ENCODE data around the gene RUNX2. TPM values are rescaled to one million over a fixed set of nuclear protein-coding genes. Genes with fewer than 3 reads are reported as not detected.
A peak's percentile ranks its signal among the peaks of the same experiment; 100 is the strongest.

The RUNX2 gene
- total and polyA plus RNA-seq, 2 donors (not counting 1 experiment from before 2014, with no cell fraction given), result 1.3 to 2.4 TPM

DNA sequence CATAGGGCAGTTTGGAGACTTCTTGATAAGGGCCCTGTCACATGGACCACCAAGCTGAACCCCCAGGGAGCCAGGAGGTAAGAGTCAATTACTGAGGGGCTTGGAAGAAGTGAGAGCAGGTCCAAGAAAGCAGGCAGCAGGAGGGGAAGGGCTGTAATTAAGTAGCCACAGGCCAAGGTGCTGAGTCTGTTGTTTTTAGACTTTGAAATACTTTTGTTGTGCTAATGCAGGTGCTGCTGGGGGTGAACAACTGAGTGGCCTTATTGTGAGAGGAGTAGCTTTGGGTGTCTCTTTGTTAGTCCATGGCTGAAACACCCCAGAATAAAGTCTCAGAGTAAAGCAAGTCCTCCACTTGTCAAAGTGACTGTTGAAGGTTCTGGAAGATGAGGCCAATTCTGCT is 316.6 kb downstream of the RUNX2 start:
- Histone ChIP-seq H3K27ac (ENCODE audit: low read length in 2 of 2) (no peak overlapping the region), H4K20me1 (ENCODE audit: control insufficient read depth, insufficient read depth, low read length, poor library complexity, severe bottlenecking) (no peaks in the 10 kb centered on the region), H3K4me1 (ENCODE audit: control insufficient read depth in 2 of 2, insufficient read depth in 2 of 2, low read length in 2 of 2) (peaks cover 7 to 8% of the 10 kb centered on the region in 2 donors), H3K9ac (ENCODE audit: low read length) (no peak overlapping the region), H3K4me2 (replicated peaks; ENCODE audit: low read depth, low read length, poor library complexity, severe bottlenecking) (no peak overlapping the region), H3K36me3 (replicated peaks in 1 of 2; ENCODE audit: control extremely low read depth in 1 of 2, control insufficient read depth in 1 of 2, extremely low read depth in 1 of 2, insufficient read depth in 2 of 2, low read length in 1 of 2) (no peaks in the 10 kb centered on the region), H3K27me3 (replicated peaks in 1 of 4; ENCODE audit: control extremely low read depth in 1 of 4, control insufficient read depth in 3 of 4, insufficient read depth in 4 of 4, low read length in 3 of 4) (peaks cover 0 to 4% (median 2%) of the 10 kb centered on the region in 4 experiments), H3K4me3 (ENCODE audit: control extremely low read depth in 1 of 5, extremely low read depth in 1 of 5, insufficient read depth in 1 of 5, low read depth in 2 of 5, low read length in 4 of 5) (no peak overlapping the region), H2AFZ (ENCODE audit: insufficient read depth, low read depth, low read length, poor library complexity, severe bottlenecking) (no peak overlapping the region), H3K9me3 (ENCODE audit: control extremely low read depth in 1 of 3, control insufficient read depth in 2 of 3, insufficient read depth in 1 of 3, low read length in 2 of 3) (peaks cover 0 to 3% (median 0%) of the 10 kb centered on the region in 3 donors), H3K79me2 (ENCODE audit: control insufficient read depth, insufficient read depth, low read length) (no peaks in the 10 kb centered on the region)
- Mint-ChIP-seq H3K9me3 (ENCODE audit: insufficient read depth) (no peaks in the 10 kb centered on the region), H3K27ac (no peak overlapping the region), H3K4me3 (no peak overlapping the region), H3K4me1 (peaks cover 14% of the 10 kb centered on the region), H3K27me3 (no peaks in the 10 kb centered on the region)
- TF ChIP-seq, protein P1, sequence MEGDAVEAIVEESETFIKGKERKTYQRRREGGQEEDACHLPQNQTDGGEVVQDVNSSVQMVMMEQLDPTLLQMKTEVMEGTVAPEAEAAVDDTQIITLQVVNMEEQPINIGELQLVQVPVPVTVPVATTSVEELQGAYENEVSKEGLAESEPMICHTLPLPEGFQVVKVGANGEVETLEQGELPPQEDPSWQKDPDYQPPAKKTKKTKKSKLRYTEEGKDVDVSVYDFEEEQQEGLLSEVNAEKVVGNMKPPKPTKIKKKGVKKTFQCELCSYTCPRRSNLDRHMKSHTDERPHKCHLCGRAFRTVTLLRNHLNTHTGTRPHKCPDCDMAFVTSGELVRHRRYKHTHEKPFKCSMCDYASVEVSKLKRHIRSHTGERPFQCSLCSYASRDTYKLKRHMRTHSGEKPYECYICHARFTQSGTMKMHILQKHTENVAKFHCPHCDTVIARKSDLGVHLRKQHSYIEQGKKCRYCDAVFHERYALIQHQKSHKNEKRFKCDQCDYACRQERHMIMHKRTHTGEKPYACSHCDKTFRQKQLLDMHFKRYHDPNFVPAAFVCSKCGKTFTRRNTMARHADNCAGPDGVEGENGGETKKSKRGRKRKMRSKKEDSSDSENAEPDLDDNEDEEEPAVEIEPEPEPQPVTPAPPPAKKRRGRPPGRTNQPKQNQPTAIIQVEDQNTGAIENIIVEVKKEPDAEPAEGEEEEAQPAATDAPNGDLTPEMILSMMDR (IDR thresholded peaks at IDR 0.05), result no peak
- TF ChIP-seq EZH2 (IDR thresholded peaks at IDR 0.05; ENCODE audit: borderline replicate concordance, insufficient read depth, low read depth, low read length, poor library complexity, severe bottlenecking), result no peak
- ATAC-seq (ENCODE audit: low read depth) (no peak), DNase-seq (no peak)
- intact Hi-C loops (cut with micrococcal nuclease), result no loop called here
- ChIA-PET POLR2A (no interaction called here), CTCF (no interaction called here)

DNA sequence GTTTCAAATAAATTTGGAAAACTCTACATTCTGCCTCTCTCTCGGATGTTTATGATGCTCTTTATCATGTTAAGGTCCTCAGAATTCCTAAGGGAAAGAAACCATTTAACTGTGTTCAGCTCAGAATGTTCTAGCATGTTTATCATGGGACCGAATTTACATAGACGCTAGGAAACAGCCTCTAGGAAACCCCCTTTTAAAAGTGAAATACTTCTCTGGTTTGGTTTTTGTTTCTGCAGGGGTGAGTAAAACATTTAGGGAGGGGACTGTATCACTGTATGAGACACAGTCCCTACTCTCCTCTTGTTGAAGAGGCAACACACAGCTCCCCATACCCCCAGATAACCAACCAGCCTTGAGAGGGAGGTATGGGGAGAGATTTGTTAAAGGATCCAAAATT is 317.2 kb downstream of the RUNX2 start:
- H3K36me3 ChIP-seq (replicated peaks in 1 of 2; ENCODE audit: control extremely low read depth in 1 of 2, control insufficient read depth in 1 of 2, extremely low read depth in 1 of 2, insufficient read depth in 2 of 2, low read length in 1 of 2), result no peaks in the 10 kb centered on the region
- peaks cover 0 to 4% (median 2%) of the 10 kb centered on the region in 4 experiments for H3K27me3 ChIP-seq (replicated peaks in 1 of 4; ENCODE audit: control extremely low read depth in 1 of 4, control insufficient read depth in 3 of 4, insufficient read depth in 4 of 4, low read length in 3 of 4)
- H3K4me1 ChIP-seq (ENCODE audit: control insufficient read depth in 2 of 2, insufficient read depth in 2 of 2, low read length in 2 of 2), result peaks cover 7 to 8% of the 10 kb centered on the region in 2 donors
- ChIA-PET POLR2A (no interaction called here), CTCF (no interaction called here)
- H3K79me2 ChIP-seq (ENCODE audit: control insufficient read depth, insufficient read depth, low read length), result no peaks in the 10 kb centered on the region
- H3K4me1 Mint-ChIP-seq, result peaks cover 14% of the 10 kb centered on the region
- DNase-seq (peak; percentile 19), ATAC-seq (ENCODE audit: low read depth) (no peak)
- intact Hi-C loops (cut with micrococcal nuclease), result no loop called here
- no peak for TF ChIP-seq EZH2 (IDR thresholded peaks at IDR 0.05; ENCODE audit: borderline replicate concordance, insufficient read depth, low read depth, low read length, poor library complexity, severe bottlenecking)
- TF ChIP-seq, protein P1 (IDR thresholded peaks at IDR 0.05), result no peak
- no peaks in the 10 kb centered on the region for H3K9me3 Mint-ChIP-seq (ENCODE audit: insufficient read depth)
- H3K9ac ChIP-seq (ENCODE audit: low read length), result no peak overlapping the region
- no peak overlapping the region for H2AFZ ChIP-seq (ENCODE audit: insufficient read depth, low read depth, low read length, poor library complexity, severe bottlenecking)
- no peak overlapping the region for H3K4me3 ChIP-seq (ENCODE audit: control extremely low read depth in 1 of 5, extremely low read depth in 1 of 5, insufficient read depth in 1 of 5, low read depth in 2 of 5, low read length in 4 of 5)
- no peaks in the 10 kb centered on the region for H3K27me3 Mint-ChIP-seq
- H3K4me2 ChIP-seq (replicated peaks; ENCODE audit: low read depth, low read length, poor library complexity, severe bottlenecking), result no peak overlapping the region
- H3K27ac ChIP-seq (ENCODE audit: low read length in 2 of 2), result no peak overlapping the region
- no peak overlapping the region for H3K4me3 Mint-ChIP-seq
- no CpG with 5 or more reads among the region's 3 CpGs for whole genome bisulfite sequencing (ENCODE audit: insufficient coverage)
- no peaks in the 10 kb centered on the region for H4K20me1 ChIP-seq (ENCODE audit: control insufficient read depth, insufficient read depth, low read length, poor library complexity, severe bottlenecking)
- H3K9me3 ChIP-seq (ENCODE audit: control extremely low read depth in 1 of 3, control insufficient read depth in 2 of 3, insufficient read depth in 1 of 3, low read length in 2 of 3), result peaks cover 0 to 3% (median 0%) of the 10 kb centered on the region in 3 donors
- no peak overlapping the region for H3K27ac Mint-ChIP-seq
